Measurements from ENCODE around the gene SCD5.

GRCh38 chr4:82694892-82695291, 103.7 kb downstream of the SCD5 start:
- TF ChIP-seq, protein P1, sequence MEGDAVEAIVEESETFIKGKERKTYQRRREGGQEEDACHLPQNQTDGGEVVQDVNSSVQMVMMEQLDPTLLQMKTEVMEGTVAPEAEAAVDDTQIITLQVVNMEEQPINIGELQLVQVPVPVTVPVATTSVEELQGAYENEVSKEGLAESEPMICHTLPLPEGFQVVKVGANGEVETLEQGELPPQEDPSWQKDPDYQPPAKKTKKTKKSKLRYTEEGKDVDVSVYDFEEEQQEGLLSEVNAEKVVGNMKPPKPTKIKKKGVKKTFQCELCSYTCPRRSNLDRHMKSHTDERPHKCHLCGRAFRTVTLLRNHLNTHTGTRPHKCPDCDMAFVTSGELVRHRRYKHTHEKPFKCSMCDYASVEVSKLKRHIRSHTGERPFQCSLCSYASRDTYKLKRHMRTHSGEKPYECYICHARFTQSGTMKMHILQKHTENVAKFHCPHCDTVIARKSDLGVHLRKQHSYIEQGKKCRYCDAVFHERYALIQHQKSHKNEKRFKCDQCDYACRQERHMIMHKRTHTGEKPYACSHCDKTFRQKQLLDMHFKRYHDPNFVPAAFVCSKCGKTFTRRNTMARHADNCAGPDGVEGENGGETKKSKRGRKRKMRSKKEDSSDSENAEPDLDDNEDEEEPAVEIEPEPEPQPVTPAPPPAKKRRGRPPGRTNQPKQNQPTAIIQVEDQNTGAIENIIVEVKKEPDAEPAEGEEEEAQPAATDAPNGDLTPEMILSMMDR (IDR thresholded peaks at IDR 0.05; ENCODE audit: insufficient read depth, low read depth, low read length), result no peak
- no peak for TF ChIP-seq EZH2 (IDR thresholded peaks at IDR 0.05; ENCODE audit: insufficient read depth, low read length)

All from astrocyte (in vitro differentiated cells and primary cell).